DMS53 treated with DMSO at 0.1 percent for 48 hours (cell line): ENCODE measurements around the gene SLC66A2.

Experiments
- DNase-seq: peaks from one replicate; lab custom pipeline; 2025; ENCODE audit not compliant: unreplicated experiment; lab: John Stamatoyannopoulos, UW

Gene SLC66A2

GRCh38 chr18:79904357-79905147 is 46.9 kb downstream of the SLC66A2 start:
- DNase-seq: no peak

DNA sequence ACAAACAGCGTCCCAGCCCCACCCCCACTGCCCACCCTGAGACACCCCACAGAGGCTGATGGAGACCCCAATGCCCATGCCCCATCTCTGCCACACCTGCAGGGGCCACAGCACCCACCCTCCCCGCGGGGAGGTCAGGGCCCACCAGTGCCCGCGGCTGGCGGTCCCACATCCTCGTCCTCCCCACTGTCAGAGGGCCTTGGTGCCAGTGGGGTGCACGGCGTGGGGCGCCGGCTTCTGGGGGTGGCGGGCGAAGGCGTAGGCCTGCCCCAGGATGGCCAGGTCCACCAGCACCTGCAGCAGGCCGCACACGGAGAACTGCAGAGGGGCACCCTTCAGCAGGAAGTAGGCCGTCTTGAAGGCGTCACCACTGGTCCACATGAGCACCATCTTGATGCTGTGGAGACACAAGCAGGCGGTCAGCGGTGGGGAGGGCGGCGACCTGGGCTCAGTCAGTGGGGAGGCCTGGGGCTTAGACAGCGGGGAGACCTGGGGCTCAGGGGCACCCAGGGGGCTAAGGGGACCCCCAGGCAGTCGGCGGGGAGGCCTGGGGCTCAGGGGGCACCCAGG is 47.6 kb downstream of the SLC66A2 start:
- DNase-seq: no peak

- no peak for DNase-seq
Observed at GRCh38 chr18:79903071-79903635, 48.3 kb downstream of the SLC66A2 start.

DNA sequence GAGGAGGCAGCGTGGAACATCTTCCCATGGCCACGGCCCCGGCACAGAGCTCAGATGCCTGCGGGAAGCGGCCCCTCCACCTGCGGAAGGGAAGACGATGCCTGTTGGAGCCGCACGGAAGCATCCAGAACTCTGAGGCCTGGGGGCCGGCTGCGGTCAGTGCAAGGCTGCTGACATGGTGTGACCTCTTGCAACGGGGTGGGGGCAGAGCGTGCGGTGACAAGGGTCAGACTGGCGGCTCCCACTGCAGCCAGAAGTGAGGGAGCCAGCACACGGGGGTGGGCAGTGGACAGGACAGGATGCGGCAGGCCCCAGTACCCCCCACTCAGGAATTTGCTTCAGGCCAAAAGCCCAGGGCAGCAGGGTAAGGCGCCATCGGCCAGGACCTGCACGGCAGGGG is 48.8 kb downstream of the SLC66A2 start:
- no peak for DNase-seq

DNA sequence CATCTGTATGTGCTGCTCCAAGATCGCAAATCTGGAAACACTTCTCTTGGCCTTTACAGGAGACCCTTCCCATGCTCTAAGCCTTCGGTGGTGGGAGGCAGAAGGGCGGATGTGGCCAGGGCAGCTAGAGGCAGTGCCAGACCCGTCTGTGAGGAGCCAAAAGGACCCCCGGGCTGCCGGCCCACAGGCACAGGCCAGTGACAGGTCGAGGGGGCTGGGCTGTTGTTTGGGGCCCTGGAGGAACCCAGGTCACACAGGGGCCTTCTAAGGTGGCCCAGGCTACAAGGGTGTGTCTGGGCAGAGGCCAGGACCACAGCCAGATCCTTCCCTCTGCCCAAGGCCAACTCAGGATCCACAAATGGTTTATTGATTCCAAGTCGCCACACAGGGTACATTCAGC is 49.4 kb downstream of the SLC66A2 start:
- no peak for DNase-seq

GRCh38 chr18:79901665-79902064 is 49.8 kb downstream of the SLC66A2 start:
- DNase-seq: no peak

DNA sequence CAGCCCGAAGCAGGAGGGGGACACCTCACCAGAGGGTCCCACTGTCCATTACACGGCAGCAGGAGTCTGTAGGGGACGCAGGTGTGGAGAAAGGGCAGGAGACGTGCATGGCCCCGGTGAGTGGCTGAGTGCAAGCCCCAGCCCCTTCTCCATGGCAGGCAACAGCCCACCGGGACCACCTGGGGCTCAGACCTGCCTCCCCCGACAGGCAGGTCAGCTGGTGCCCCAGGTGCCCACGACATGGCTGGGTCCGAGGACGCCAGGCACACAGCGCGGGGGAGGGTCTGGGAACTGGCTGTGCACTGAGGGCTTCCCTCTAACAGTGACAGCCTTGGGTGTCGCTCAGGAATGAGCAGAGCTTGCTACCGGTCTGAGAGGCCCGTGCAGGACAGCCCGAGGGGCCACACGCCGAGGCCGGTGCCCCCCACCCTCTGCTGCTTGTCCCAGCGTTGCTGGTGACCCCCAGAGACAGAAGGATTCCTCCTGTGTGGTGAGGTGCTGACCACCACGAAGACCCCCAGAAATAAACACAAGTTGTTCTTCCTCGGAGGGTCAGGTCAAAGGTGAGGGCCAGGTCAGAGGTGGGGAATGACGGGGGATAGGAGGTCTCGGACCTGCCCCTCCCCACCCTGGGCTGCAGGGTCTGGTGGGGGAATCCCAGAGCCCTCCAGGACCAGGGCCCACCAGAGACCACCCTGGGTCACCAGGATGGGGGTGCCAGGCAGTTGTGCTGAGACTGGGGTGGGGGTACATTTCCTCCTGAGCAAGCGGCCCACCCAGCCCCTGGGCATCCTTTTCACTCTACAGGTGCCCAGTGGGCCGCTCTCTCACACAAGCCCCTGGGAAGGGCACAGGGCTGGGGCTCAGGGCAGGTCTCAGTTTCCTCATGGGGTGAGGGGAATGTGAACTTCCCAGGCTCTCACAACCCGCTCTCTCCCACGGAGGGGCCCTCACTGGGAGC is 50.6 kb downstream of the SLC66A2 start:
- no peak for DNase-seq

DNA sequence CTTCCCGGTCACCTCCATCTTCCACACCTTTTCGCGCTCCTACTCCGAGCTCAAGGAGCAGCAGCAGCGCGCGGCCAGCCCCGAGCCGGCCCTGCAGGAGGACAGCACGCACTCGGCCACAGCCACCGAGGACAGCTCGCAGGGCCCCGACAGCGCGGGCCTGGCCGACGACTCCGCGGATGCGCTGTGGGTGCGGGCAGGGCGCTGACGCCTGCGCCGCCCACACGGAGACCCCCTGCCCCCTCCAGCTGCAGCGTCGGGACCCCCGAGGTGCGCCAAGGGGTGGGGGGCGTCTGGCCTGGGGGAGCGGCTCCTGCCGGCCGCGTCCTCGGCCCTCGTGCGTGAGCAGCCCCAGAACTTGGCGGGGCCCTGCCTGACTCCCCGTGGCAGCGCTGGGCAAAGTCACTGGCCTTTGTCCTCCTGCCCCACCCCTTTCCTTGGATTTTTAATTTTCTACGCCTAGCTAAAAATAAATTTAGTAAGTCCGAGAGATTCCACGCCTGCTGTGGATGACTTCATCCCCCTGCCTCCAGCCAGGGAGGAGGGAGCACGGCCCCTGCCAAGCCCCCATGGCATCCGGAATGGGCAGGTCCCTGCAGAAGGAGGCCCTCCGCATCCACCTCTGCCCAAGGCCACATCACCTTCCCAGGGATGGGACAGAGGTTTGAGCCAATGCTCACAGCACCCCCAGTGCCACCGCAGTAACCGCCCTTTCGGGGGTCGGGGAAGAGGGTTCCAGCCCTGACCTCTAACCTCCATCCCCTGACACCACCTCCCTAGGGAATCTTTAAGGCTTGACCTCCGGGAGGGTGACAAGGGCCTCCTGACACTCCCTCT is 51.6 kb downstream of the SLC66A2 start:
- DNase-seq: no peak

GRCh38 chr18:79898952-79899608 is 52.4 kb downstream of the SLC66A2 start:
- no peak for DNase-seq

DNA sequence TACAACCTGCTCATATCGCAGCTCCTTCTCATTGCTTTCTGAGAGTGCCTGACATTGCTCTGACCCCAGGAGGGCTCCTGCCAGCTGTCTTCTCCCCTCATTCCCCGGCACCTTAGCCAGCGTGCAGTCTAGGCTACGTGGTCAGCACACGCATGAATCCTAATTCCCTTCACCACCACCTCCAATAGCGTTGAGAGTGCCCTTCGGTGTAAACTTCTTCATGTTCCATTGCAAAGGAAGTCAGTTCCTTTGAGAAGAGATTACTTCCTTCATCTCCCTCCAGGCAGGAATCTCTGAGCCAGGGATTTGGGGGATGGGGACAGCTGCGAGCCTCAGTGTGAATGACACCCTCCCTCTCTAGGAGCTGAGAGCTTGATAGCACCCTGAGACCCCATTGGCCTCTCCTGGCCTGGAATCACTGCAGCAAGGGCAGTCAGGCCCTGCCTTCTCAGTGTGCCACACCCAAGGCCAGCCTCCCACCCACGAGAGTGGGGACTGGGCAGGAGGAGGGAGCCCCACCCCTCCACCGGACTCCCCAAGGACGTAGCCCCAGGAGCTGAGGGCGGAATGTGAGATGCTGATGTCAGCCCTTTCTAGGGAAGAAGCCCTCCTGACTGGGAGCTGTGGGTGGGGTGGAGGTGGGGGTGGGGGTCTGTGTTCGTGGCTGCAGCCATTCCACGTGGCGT is 53.4 kb downstream of the SLC66A2 start:
- DNase-seq: no peak

DNA sequence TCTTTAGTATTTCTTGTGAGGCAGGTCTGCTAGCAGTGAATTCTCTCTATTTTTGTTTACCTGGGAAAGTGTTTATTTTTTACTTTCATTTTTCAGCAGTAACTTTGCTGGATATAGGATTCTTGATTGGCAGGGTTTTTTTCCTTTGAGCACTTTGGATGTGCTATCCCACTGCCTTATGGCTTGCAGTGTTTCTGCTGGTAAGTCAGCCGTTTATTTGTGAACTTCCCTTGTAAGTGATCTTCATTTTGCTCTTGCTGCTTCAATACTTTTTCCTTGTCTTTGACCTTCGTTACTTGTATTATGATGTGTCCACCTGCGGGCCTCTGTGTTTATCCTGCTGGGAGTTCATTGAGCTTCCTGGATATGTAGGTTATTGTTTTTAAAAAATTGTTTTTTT is 54.7 kb downstream of the SLC66A2 start:
- DNase-seq: no peak

- DNase-seq: no peak
Observed at GRCh38 chr18:79890674-79891073, 60.8 kb downstream of the SLC66A2 start.

GRCh38 chr18:79889569-79889968 is 61.9 kb downstream of the SLC66A2 start:
- no peak for DNase-seq

DNA sequence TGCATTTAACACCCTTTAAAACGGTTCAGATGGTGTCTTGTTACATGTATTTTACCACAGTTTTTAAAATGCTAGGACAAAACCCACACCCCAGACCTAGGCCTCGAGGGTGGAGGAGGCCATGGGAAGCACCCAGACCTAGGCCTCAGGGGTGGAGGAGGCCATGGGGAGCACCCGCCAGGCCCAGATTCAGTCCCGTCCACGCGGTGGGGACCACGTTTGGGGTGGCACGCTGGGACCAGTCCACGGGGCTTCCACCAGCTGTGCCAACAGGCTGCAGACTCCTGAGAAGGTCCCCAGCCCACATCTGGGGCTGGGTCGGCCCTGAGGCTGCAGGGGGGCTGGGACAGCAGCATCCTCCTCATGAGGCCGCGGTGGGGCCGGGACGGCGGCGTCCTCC is 63.4 kb downstream of the SLC66A2 start:
- DNase-seq: no peak

GRCh38 chr18:79887181-79888000 is 64.1 kb downstream of the SLC66A2 start:
- DNase-seq: no peak

GRCh38 chr18:79884963-79885728 is 66.3 kb downstream of the SLC66A2 start:
- DNase-seq: no peak

DNA sequence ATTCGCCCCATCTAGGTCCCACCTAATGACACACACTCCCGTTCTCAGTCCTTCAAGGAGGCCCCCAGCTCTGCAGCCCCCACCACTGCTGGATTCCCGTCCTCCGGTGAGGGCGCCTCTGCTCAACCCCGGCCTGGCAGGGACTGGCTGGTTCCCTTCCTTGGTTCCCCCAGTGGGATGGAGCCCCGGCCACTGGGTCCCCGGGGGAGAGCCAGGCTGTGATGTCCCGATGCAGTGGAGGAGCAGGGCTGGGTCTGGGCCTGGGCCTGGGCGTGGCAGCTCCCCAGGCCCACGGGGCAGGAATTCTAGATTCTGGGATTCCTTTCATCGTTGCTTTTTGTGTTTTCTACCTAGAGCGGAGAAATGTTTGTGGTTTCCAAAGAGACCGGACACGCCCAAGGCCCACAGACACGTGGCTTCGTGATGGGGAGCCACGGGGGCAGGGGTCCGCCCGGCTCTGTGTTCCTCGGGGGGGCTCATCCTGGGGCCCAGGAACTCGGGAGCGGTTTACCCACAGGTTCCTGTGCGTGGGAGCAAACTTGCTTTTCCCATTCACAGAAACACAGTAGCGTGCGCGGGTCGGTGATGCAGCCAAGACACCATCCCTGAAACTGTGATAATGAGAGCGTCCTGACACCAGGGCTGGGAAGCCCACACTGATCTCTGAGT is 67.0 kb downstream of the SLC66A2 start:
- no peak for DNase-seq
